Right lung (tissue), 5 donors: ENCODE measurements around the gene MEIS2. TPM values are rescaled to one million over a fixed set of nuclear protein-coding genes. Genes with fewer than 3 reads are reported as not detected.
"Not testable (repeated sequence)": the region's sequence is repeated elsewhere in the genome, so short reads cannot be mapped to it uniquely, and the experiment has no call there.

Experiments
- DNase-seq, 2 donors: peaks; one replicate each; pipeline ENCODE4 v3.0.0-alpha.2; 2013
- polyA plus RNA-seq, 5 donors: library from polyadenylated mRNA; unstranded; fragments of 120-200 nt; gene quantifications; one replicate each; pipeline versions ENCODE4 v1.2.1 to v1.2.3, GENCODE V29; 2013; ENCODE audit warnings: inconsistent platforms in 1 of 5, low replicate concordance in 1 of 5; ENCODE audit not compliant: insufficient read length in 5 of 5, insufficient read depth in 1 of 5

Gene MEIS2
- polyA plus RNA-seq, 5 donors, result 28.9 to 41.6 (median 36.1) TPM

- DNase-seq, result no peak
These were observed 85.8 kb downstream of the MEIS2 start for GRCh38 chr15:37014566-37014965.

- DNase-seq, result no peak
These were observed 86.2 kb downstream of the MEIS2 start for GRCh38 chr15:37014137-37014536.

- no peak for DNase-seq
These were observed 89.8 kb downstream of the MEIS2 start for GRCh38 chr15:37010595-37010994.

GRCh38 chr15:37009288-37009687 lies 91.1 kb downstream of the MEIS2 start:
- DNase-seq, result no peak

GRCh38 chr15:37008205-37008604 lies 92.1 kb downstream of the MEIS2 start:
- no peak for DNase-seq

GRCh38 chr15:37007301-37007700 lies 93.0 kb downstream of the MEIS2 start:
- DNase-seq, result no peak

- no peak for DNase-seq
These were observed 95.2 kb downstream of the MEIS2 start for GRCh38 chr15:37004981-37005735.

GRCh38 chr15:37004373-37004869 lies 95.9 kb downstream of the MEIS2 start:
- no peak for DNase-seq

GRCh38 chr15:37002041-37002672 lies 98.2 kb downstream of the MEIS2 start:
- DNase-seq, result no peak

- DNase-seq, result no peak
These were observed 98.9 kb downstream of the MEIS2 start for GRCh38 chr15:37001417-37001816.

- DNase-seq, result no peak
These were observed 100.6 kb downstream of the MEIS2 start for GRCh38 chr15:36999778-37000177.

- DNase-seq, result no peak
These were observed 103.7 kb downstream of the MEIS2 start for GRCh38 chr15:36996538-36997181.

GRCh38 chr15:36996121-36996520 lies 104.2 kb downstream of the MEIS2 start:
- no peak for DNase-seq

GRCh38 chr15:36994790-36995189 lies 105.6 kb downstream of the MEIS2 start:
- DNase-seq, result no peak

GRCh38 chr15:36992454-36992853 lies 107.9 kb downstream of the MEIS2 start:
- DNase-seq, result no peak

- DNase-seq, result no peak
These were observed 111.4 kb downstream of the MEIS2 start for GRCh38 chr15:36988947-36989346.

- DNase-seq, result no peak
These were observed 117.9 kb downstream of the MEIS2 start for GRCh38 chr15:36982430-36982829.

GRCh38 chr15:36980281-36980680 lies 120.1 kb downstream of the MEIS2 start:
- not testable (repeated sequence) for DNase-seq

- DNase-seq, result no peak
These were observed 121.7 kb downstream of the MEIS2 start for GRCh38 chr15:36978625-36979024.

GRCh38 chr15:36978126-36978525 lies 122.2 kb downstream of the MEIS2 start:
- DNase-seq, result no peak

- DNase-seq, result no peak
These were observed 122.7 kb downstream of the MEIS2 start for GRCh38 chr15:36977659-36978058.

GRCh38 chr15:36972704-36973103 lies 127.6 kb downstream of the MEIS2 start:
- no peak for DNase-seq

- DNase-seq, result no peak
These were observed 129.8 kb downstream of the MEIS2 start for GRCh38 chr15:36970522-36970921.
